HepG2 (cell line): Measurements from ENCODE around the gene APBA3. TPM values are rescaled to one million over a fixed set of nuclear protein-coding genes. Genes with fewer than 3 reads are reported as not detected.

Experiments
- ESRRA ChIP-seq: sonication (generic); formaldehyde crosslinking; IDR thresholded peaks from 2 replicates; pipeline ENCODE4 v1.5.1; 2020; ENCODE audit warnings: mild to moderate bottlenecking, low read depth, missing genetic modification reagents
- HNRNPH1 ChIP-seq: fragments of 200-400 bp; formaldehyde crosslinking; optimal IDR thresholded peaks from 2 replicates; pipeline ENCODE3; 2017; ENCODE audit warnings: mild to moderate bottlenecking, low read depth, low read length
- KLF16 ChIP-seq, 2 experiments: sonication (generic) in 1 of 2; formaldehyde crosslinking in 1 of 2; IDR thresholded peaks; 2 replicates each; pipeline versions ENCODE4 v1.6.1 to v1.8.0; 2016 to 2023; ENCODE audit warnings: missing genetic modification reagents in 2 of 2, missing compliant biosample characterization in 1 of 2
- MED8 ChIP-seq: sonication (generic); formaldehyde crosslinking; IDR thresholded peaks from 2 replicates; pipeline ENCODE4 v1.8.1; 2023; ENCODE audit warnings: mild to moderate bottlenecking, missing genetic modification reagents; ENCODE audit not compliant: insufficient replicate concordance
- ONECUT2 ChIP-seq: sonication (generic); formaldehyde crosslinking; IDR thresholded peaks from 2 replicates; pipeline ENCODE4 v1.4.0; 2020; ENCODE audit warnings: missing genetic modification reagents
- RAD21 ChIP-seq: fragments of 450-650 bp; formaldehyde crosslinking; IDR thresholded peaks from 2 replicates; pipeline ENCODE4 v1.5.0; 2020; ENCODE audit warnings: mild to moderate bottlenecking
- SNAPC2 ChIP-seq: sonication (generic); formaldehyde crosslinking; IDR thresholded peaks from 2 replicates; pipeline ENCODE4 v1.8.1; 2022; ENCODE audit warnings: mild to moderate bottlenecking, missing genetic modification reagents
- TOPORS ChIP-seq: sonication (generic); formaldehyde crosslinking; IDR thresholded peaks from 2 replicates; pipeline ENCODE4 v1.8.0; 2023; ENCODE audit warnings: mild to moderate bottlenecking, missing genetic modification reagents
- ZBTB40 ChIP-seq, 2 experiments: fragments of 450-650 bp in 1 of 2; sonication (generic) in 1 of 2; formaldehyde crosslinking in 1 of 2; IDR thresholded peaks; 2 replicates each; pipeline versions ENCODE4 v1.6.1 to v1.8.0; 2016 to 2022; ENCODE audit warnings: antibody characterized with exemption in 1 of 2, mild to moderate bottlenecking in 1 of 2, missing genetic modification reagents in 1 of 2
- ZBTB44 ChIP-seq: sonication (generic); formaldehyde crosslinking; IDR thresholded peaks from 2 replicates; pipeline ENCODE4 v1.4.0; 2020; ENCODE audit warnings: missing genetic modification reagents
- ZNF607 ChIP-seq: sonication (generic); formaldehyde crosslinking; IDR thresholded peaks from 2 replicates; pipeline ENCODE4 v1.5.1; 2020; ENCODE audit warnings: missing genetic modification reagents, mild to moderate bottlenecking, borderline replicate concordance
- ZNF609 ChIP-seq: sonication (generic); formaldehyde crosslinking; IDR thresholded peaks from 2 replicates; pipeline ENCODE4 v1.4.0; 2020; ENCODE audit warnings: mild to moderate bottlenecking, missing genetic modification reagents, borderline replicate concordance
- polyA plus RNA-seq, 8 experiments: library from polyadenylated mRNA; depleted of rRNA in 3 of 8; stranded (reverse) in 7 of 8; unstranded in 1 of 8; fragments of >200 nt; fragmentation: Illumina TruSeq in 4 of 8; extraction: Trizol in 4 of 8; gene quantifications; 2 replicates each; pipeline versions ENCODE4 v1.2.1 to v1.2.3, GENCODE V29; 2011 to 2016; ENCODE audit warnings: low read depth in 4 of 8, missing spikeins in 1 of 8, mixed read lengths in 1 of 8; ENCODE audit not compliant: insufficient read depth in 1 of 8
- total RNA-seq, 5 experiments: library from RNA; depleted of rRNA; stranded (reverse); fragments of >200 nt; fragmentation: Illumina TruSeq; extraction: Trizol; gene quantifications; 2 replicates each; pipeline ENCODE4 v1.2.3, GENCODE V29; 2016; ENCODE audit warnings: low read depth in 1 of 5

The APBA3 gene
- total and polyA plus RNA-seq, 2 of the 13 experiments (the other 11 are each of a cell fraction or from before 2014, with no cell fraction given) = 14.2 to 14.3 TPM

GRCh38 chr19:3761382-3762129, at the start of gene APBA3 (continued):
- TF ChIP-seq ESRRA (no peak), KLF16 (CRISPR knock-in tag; IDR thresholded peaks at IDR 0.05) (0 out of 4 replicates have a peak, but pooled peaks of 1 of the 2 experiments have one; percentile 56), ZBTB40 (IDR thresholded peaks at IDR 0.05) (no peak; the same call in 1 of the 2 replicates), ZBTB40 (CRISPR knock-in tag; IDR thresholded peaks at IDR 0.05) (0 out of 2 replicates have a peak, but pooled peaks have one; percentile 60), ONECUT2 (CRISPR knock-in tag) (no peak), ZNF607 (CRISPR knock-in tag) (peak; percentile 92), TOPORS (peak; percentile 38; the same call in 1 of the 2 replicates), MED8 (no peak), RAD21 (no peak), SNAPC2 (CRISPR knock-in tag) (peak; percentile 75; the same call in 1 of the 2 replicates), HNRNPH1 (no peak), ZNF609 (CRISPR knock-in tag) (no peak; the same call in 1 of the 2 replicates), ZBTB44 (CRISPR knock-in tag) (no peak)
